ENCODE results near the gene PPP2R5E.

DNA sequence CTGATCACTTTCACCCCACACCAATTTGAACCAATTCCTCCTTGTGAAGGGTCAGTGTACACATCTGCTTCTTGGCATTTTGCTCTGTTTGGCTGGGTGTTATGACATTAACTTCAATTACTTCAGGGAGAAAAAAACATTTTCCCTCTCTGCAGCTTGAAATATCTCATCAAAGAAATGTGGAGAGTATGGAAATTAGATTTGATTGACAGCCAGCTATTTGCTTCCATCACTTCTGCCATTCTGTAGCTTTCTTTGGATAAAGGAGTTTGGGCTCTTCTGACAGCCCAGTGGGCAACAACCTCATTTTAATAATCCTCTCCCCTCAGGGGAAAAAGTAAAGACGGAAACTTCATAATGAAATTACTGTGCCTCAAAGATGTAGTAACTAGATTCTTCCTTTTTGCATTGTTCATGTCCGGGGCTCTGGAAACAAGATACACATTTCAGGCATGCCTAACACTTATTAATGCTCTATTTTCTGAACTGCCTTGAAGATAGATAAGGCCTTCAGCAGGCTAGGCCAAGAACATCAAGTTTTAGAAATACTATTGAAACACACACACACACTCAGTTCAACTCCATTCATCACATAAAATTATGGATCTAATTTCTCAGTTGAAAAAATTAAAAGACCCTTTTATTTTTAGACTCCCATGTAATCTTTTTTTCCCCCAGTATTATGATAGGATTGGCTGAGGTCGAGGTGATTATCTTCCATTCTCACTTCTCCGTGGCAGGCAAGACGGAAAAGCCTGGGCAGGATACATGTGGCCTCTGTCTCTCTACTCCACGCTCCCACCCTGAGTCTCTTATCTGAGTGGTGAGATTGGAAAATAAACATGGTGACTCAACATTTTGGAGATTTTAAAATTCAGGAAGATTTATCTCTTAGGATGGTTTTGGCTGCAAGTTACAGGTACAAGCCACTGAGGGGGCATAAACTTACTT lies 214.1 kb downstream of the PPP2R5E start:
- no peak for TF ChIP-seq POLR2AphosphoS5 (IDR thresholded peaks at IDR 0.05; ENCODE audit: low read depth, low read length)
- no peak for TF ChIP-seq TAF1 (IDR thresholded peaks at IDR 0.05; ENCODE audit: borderline replicate concordance, insufficient read depth, low read length)
- no peak for TF ChIP-seq FOXP2 (optimal IDR thresholded peaks at IDR 0.05; ENCODE audit: borderline replicate concordance, extremely low read depth, extremely low read length, insufficient read depth)
- TF ChIP-seq, protein P1, sequence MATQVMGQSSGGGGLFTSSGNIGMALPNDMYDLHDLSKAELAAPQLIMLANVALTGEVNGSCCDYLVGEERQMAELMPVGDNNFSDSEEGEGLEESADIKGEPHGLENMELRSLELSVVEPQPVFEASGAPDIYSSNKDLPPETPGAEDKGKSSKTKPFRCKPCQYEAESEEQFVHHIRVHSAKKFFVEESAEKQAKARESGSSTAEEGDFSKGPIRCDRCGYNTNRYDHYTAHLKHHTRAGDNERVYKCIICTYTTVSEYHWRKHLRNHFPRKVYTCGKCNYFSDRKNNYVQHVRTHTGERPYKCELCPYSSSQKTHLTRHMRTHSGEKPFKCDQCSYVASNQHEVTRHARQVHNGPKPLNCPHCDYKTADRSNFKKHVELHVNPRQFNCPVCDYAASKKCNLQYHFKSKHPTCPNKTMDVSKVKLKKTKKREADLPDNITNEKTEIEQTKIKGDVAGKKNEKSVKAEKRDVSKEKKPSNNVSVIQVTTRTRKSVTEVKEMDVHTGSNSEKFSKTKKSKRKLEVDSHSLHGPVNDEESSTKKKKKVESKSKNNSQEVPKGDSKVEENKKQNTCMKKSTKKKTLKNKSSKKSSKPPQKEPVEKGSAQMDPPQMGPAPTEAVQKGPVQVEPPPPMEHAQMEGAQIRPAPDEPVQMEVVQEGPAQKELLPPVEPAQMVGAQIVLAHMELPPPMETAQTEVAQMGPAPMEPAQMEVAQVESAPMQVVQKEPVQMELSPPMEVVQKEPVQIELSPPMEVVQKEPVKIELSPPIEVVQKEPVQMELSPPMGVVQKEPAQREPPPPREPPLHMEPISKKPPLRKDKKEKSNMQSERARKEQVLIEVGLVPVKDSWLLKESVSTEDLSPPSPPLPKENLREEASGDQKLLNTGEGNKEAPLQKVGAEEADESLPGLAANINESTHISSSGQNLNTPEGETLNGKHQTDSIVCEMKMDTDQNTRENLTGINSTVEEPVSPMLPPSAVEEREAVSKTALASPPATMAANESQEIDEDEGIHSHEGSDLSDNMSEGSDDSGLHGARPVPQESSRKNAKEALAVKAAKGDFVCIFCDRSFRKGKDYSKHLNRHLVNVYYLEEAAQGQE (IDR thresholded peaks at IDR 0.05; ENCODE audit: insufficient read depth in 1 of 2, low read depth in 2 of 2, low read length in 2 of 2), result no peak
